ENCODE data around the gene MOB3C. TPM values are rescaled to one million over a fixed set of nuclear protein-coding genes. Genes with fewer than 3 reads are reported as not detected.

Gene MOB3C
- total RNA-seq, 8 experiments from 2014 or later = 0.60 to 11.3 (median 4.8) TPM

GRCh38 chr1:46623743-46624644 lies 7.4 kb upstream of the MOB3C start:
- in situ Hi-C loops (cut with MboI; ENCODE audit: low pct_unique_long_range_greater_than_20kb in 2 of 9, low sequenced_read_pairs in 9 of 9, unreplicated experiment in 9 of 9) = no loop called here
- 18 to 80% (median 60%) methylated on average over 1 to 4 of the region's 4 CpGs; no CpG with 5 or more reads in 3 of the 10 experiments for WGBS, 10 experiments
- ATAC-seq (replicated peaks in 6 of 8) = peak in 5 of 8 experiments; percentile 72 to 92 (median 88)
- Histone ChIP-seq H3K4me3 (no peak overlapping the region), H3K4me1 (replicated peaks in 1 of 2) (peaks cover 8 to 9% of the 10 kb centered on the region in 2 donors), H3K27ac (no peak overlapping the region)

GRCh38 chr1:46622344-46622743 lies 5.7 kb upstream of the MOB3C start:
- Histone ChIP-seq H3K4me1 (replicated peaks in 1 of 2) (peaks cover 8 to 9% of the 10 kb centered on the region in 2 donors), H3K27ac (no peak overlapping the region), H3K4me3 (no peak overlapping the region)
- peak in 3 of 8 experiments; percentile 80 to 92 (median 90) for ATAC-seq (replicated peaks in 6 of 8)
- in situ Hi-C loops (cut with MboI; ENCODE audit: low pct_unique_long_range_greater_than_20kb in 2 of 9, low sequenced_read_pairs in 9 of 9, unreplicated experiment in 9 of 9) = no loop called here
- WGBS, 10 experiments = 0 to 100% (median 79%) methylated on average over 1 to 3 of the region's 3 CpGs; no CpG with 5 or more reads in 2 of the 10 experiments

- peaks cover 8 to 11% of the 10 kb centered on the region in 2 donors for H3K4me1 ChIP-seq (replicated peaks in 1 of 2)
- in situ Hi-C loops (cut with MboI; ENCODE audit: low pct_unique_long_range_greater_than_20kb in 2 of 9, low sequenced_read_pairs in 9 of 9, unreplicated experiment in 9 of 9) = no loop called here
- ATAC-seq (replicated peaks in 6 of 8) = peak in 2 of 8 experiments; percentile 74
- no peak overlapping the region for H3K4me3 ChIP-seq
- 1 to 90% (median 70%) methylated on average over 2 to 7 of the region's 7 CpGs; no CpG with 5 or more reads in 2 of the 10 experiments for WGBS, 10 experiments
- no peak overlapping the region for H3K27ac ChIP-seq
Observed at GRCh38 chr1:46621930-46622329, 5.3 kb upstream of the MOB3C start.

DNA sequence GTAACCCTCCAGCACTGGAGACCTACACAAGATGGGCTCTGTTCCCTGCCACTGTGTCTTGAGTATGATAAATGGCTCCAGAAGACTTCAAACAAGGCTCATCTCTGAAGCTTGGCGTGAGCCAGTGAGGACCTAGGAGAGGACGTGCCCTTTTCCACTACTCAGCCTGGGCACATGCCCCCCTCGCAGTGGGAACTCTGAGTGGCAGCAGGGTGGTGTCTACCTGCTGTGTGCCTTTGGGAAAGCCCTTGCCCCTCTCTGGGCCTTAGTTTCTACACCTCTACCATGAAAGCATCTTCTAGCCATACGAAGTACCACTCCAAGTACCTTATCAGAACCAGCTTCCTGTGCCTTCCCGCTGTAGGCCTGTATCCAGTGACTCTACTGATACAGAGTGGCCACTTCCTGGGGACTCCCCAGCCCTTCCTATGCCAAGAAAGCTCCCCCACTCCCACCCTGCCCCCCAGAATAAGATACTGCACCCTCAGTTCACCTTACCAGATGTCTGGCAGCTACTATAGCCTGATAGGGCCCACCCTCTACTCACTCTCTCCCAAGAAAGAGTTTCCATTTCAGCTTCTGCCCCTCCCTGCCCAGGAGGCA lies 3.1 kb upstream of the MOB3C start:
- peaks cover 12 to 17% of the 10 kb centered on the region in 2 donors for H3K4me1 ChIP-seq (replicated peaks in 1 of 2)
- 60 to 96% (median 81%) methylated on average over 1 to 5 of the region's 5 CpGs; no CpG with 5 or more reads in 5 of the 10 experiments for WGBS, 10 experiments
- in situ Hi-C loops (cut with MboI; ENCODE audit: low pct_unique_long_range_greater_than_20kb in 2 of 9, low sequenced_read_pairs in 9 of 9, unreplicated experiment in 9 of 9) = no loop called here

GRCh38 chr1:46618754-46619415 lies 2.3 kb upstream of the MOB3C start:
- ATAC-seq (replicated peaks in 6 of 8) = no peak
- Histone ChIP-seq H3K4me3 (no peak overlapping the region), H3K4me1 (replicated peaks in 1 of 2) (peaks cover 6 to 13% of the 10 kb centered on the region in 2 donors), H3K27ac (no peak overlapping the region)
- in situ Hi-C loops (cut with MboI; ENCODE audit: low pct_unique_long_range_greater_than_20kb in 2 of 9, low sequenced_read_pairs in 9 of 9, unreplicated experiment in 9 of 9) = no loop called here
- 56 to 100% (median 83%) methylated on average over 2 to 4 of the region's 4 CpGs; no CpG with 5 or more reads in 4 of the 10 experiments for WGBS, 10 experiments

More for the DNA sequence above, 3.1 kb upstream of the MOB3C start:
- H3K27ac ChIP-seq = no peak overlapping the region
- H3K4me3 ChIP-seq = no peak overlapping the region
- ATAC-seq (replicated peaks in 6 of 8) = no peak

DNA sequence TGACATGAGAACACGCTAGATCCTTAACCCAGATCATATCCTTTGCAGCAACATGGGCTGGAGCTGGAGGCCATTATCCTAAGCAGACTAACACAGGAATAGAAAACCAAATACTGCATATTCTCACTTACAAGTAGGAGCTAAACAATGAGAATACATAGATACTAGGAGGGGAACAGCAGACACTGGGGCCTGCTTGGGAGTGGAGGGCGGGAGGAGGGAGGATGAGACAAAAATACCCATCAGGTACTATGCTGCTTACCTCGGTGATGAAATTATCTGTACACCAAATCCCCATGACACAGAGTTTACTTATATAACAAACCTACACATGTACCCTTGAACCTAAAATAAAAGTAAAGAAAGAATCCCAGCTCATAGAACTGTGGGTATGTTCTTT lies 1.2 kb upstream of the MOB3C start:
- H3K27ac ChIP-seq = no peak overlapping the region
- in situ Hi-C loops (cut with MboI; ENCODE audit: low pct_unique_long_range_greater_than_20kb in 2 of 9, low sequenced_read_pairs in 9 of 9, unreplicated experiment in 9 of 9) = no loop called here
- H3K4me1 ChIP-seq (replicated peaks in 1 of 2) = peaks cover 10 to 19% of the 10 kb centered on the region in 2 donors
- no peak for ATAC-seq (replicated peaks in 6 of 8)
- H3K4me3 ChIP-seq = no peak overlapping the region
- WGBS, 10 experiments = 80 to 100% (median 86%) methylated on average over 1 of the region's 3 CpGs; no CpG with 5 or more reads in 5 of the 10 experiments

DNA sequence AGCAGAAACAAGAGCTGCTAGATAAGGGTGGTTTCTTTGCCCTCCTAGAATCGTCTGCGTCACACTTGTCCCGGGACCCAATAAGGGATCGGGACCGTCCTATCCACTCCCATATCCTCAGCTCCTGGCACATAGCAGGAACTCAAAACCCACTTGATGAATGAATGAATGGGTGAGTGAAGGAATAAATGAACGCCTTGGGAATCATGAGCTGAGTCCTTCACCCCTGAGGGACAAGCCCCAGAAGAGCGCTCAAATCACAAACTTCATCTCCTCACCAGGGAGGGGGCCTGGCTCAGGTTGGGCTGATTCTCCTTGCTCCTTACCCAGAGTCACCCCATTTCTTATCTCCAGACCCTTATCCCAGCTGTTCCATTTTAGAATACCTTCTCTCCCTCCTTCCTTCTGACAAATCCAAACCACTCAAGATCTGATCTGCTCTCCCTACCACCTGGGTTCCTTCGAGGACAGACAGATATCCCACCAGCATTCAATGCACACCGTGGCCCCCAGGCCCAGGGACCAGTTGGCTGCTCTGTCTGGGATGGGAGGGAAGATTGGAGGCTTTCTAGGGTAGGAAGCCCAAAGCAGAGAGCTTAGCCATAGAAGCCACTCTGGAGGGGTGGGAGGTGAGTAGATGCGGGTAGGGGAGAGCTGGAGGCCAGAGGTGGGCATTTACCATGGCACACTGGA lies 643 bp upstream of the MOB3C start:
- WGBS, 10 experiments = 15 to 90% (median 57%) methylated on average over 2 to 9 of the region's 10 CpGs; no CpG with 5 or more reads in 3 of the 10 experiments
- peak in 2 of 8 experiments; percentile 43 to 52 for ATAC-seq (replicated peaks in 6 of 8)
- Histone ChIP-seq H3K27ac (no peak overlapping the region), H3K4me3 (peak overlapping the region in 4 of 5 donors; percentile 41 to 57 (median 47)), H3K4me1 (replicated peaks in 1 of 2) (peaks cover 10 to 19% of the 10 kb centered on the region in 2 donors)
- in situ Hi-C loops (cut with MboI; ENCODE audit: low pct_unique_long_range_greater_than_20kb in 2 of 9, low sequenced_read_pairs in 9 of 9, unreplicated experiment in 9 of 9) = no loop called here

DNA sequence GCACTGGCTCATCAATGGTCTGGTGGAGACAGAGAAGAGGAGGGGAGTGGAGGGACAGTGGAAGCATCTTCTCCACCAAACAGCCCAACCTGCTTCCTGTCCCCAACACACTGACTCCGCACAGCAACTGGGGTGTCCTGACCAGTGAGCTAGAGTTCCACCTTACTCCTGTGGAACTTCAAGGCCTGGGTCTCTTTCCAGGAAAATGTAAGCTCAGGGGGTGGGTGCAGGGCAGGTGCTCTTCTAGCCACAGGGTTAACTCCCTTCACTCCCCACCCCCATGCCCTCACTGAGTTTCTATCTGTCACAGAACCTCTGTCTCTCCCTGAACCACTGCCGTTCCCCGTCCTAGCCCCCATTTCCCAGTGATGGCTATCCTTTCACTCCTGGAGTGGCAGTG lies 876 bp downstream of the MOB3C start:
- peak overlapping the region in 3 of 5 donors; percentile 43 to 57 (median 51) for H3K4me3 ChIP-seq
- H3K27ac ChIP-seq = no peak overlapping the region
- in situ Hi-C loops (cut with MboI; ENCODE audit: low pct_unique_long_range_greater_than_20kb in 2 of 9, low sequenced_read_pairs in 9 of 9, unreplicated experiment in 9 of 9) = no loop called here
- no peak for ATAC-seq (replicated peaks in 6 of 8)
- peaks cover 10 to 19% of the 10 kb centered on the region in 2 donors for H3K4me1 ChIP-seq (replicated peaks in 1 of 2)
- 93 to 100% methylated on average over 1 to 3 of the region's 3 CpGs; no CpG with 5 or more reads in 8 of the 10 experiments for WGBS, 10 experiments

DNA sequence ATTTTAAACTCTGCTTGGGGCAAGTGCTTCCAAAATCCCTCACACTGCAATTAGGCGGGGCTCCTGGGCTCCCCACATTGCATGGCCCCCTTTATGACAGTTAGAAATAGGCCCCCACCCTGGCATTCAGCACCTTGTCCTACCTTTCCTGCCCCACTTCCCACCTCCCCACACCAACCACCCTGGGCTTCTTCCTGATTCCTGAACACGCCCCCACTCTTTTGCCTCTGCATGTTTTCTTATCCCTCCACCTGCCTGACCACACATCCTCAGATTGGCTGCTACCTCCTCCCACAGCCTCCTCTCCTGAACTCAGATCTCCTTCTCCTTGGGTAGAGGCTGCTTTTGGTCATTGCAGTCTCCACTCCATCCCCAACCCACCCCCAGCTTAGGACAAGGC lies 1.5 kb downstream of the MOB3C start:
- Histone ChIP-seq H3K4me1 (replicated peaks in 1 of 2) (peaks cover 10 to 19% of the 10 kb centered on the region in 2 donors), H3K27ac (no peak overlapping the region), H3K4me3 (no peak overlapping the region)
- 100% methylated on average over 1 of the region's 2 CpGs; no CpG with 5 or more reads in 9 of the 10 experiments for WGBS, 10 experiments
- ATAC-seq (replicated peaks in 6 of 8) = no peak
- in situ Hi-C loops (cut with MboI; ENCODE audit: low pct_unique_long_range_greater_than_20kb in 2 of 9, low sequenced_read_pairs in 9 of 9, unreplicated experiment in 9 of 9) = no loop called here

DNA sequence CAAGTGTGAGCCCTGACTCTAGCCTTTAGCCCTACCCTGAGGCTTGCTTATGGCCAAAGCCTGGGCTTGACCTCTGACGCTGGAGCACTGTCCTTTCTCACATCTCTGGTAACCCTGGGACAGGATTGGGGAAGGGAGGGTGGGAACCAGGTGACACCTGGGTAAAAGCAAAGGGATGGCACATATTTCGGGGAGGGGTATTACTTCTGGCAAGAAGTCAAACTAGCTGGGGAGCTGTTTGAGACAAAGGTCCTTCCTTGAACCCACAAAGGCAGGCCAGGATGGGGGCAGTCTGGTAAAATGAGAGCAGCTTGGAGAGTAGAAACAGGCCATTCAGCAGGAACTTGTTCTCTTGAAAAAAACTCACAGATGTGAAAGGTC lies 2.0 kb downstream of the MOB3C start:
- Histone ChIP-seq H3K27ac (no peak overlapping the region), H3K4me3 (no peak overlapping the region), H3K4me1 (replicated peaks in 1 of 2) (peaks cover 10 to 19% of the 10 kb centered on the region in 2 donors)
- in situ Hi-C loops (cut with MboI; ENCODE audit: low pct_unique_long_range_greater_than_20kb in 2 of 9, low sequenced_read_pairs in 9 of 9, unreplicated experiment in 9 of 9) = no loop called here
- 60 to 100% (median 78%) methylated on average over 1 of the region's 2 CpGs; no CpG with 5 or more reads in 6 of the 10 experiments for WGBS, 10 experiments
- ATAC-seq (replicated peaks in 6 of 8) = no peak

DNA sequence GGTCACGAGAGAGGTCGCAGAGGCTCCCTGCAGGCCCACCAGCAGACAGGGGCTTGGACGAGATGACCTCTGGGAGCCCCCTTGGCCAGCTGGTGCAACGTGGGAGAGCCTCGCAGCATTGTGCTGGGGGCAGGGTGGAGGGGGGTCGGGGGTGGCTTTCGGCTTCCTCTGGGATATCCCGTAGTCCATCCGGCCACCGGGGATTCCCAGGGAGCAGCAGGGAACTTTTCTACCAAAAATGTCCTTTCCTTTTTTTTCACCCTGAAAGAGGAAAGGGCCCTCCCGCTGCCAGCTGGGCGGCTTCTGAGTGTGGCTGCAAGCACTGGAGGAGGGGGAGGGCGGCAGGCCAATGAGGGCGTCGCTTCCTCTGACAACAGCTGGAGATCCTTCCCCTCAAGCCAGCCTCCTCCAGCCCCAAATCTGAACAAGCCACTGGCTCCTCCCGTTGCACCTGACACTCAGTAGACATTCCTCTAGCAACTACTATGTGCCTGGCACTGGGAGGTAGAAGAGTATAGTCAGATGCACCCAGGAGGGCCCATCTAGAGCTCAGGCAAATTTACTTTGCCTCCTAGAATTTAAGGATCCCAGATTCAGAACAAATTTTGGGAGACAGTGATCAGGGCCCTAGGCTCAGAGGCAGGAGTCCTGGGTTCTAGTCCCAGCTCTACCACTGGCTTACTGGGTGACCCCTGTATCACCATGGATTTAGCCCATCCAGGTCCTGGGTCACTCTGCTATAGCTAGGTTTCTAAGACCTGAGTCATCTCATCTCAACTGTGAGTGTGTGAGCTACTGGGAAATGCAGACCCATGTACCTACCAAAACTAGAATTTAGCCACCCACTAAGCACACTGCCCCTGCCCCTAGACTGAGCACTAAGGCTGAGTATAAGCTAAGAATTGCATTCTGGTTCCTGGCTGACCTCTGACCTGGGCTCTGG lies 2.7 kb downstream of the MOB3C start:
- ATAC-seq (replicated peaks in 6 of 8) = peak in 7 of 8 experiments; percentile 20 to 59 (median 35)
- WGBS, 10 experiments = 0 to 27% (median 18%) methylated on average over 1 to 4 of the region's 16 CpGs; no CpG with 5 or more reads in 6 of the 10 experiments

More for the DNA sequence above, 2.7 kb downstream of the MOB3C start:
- no peak overlapping the region for H3K4me3 ChIP-seq
- no peak overlapping the region for H3K27ac ChIP-seq
- in situ Hi-C loops (cut with MboI; ENCODE audit: low pct_unique_long_range_greater_than_20kb in 2 of 9, low sequenced_read_pairs in 9 of 9, unreplicated experiment in 9 of 9) = no loop called here
- peaks cover 10 to 19% of the 10 kb centered on the region in 2 donors for H3K4me1 ChIP-seq (replicated peaks in 1 of 2)

Data from motor neuron (in vitro differentiated cells).